GM19452 (cell line): ENCODE measurements around the gene CACNG5.

Experiments used
- ATAC-seq: cut with Tn5 transposase; IDR thresholded peaks from one replicate; pipeline ENCODE4 v1.9.1; 2021; ENCODE audit not compliant: unreplicated experiment

CACNG5 gene

DNA sequence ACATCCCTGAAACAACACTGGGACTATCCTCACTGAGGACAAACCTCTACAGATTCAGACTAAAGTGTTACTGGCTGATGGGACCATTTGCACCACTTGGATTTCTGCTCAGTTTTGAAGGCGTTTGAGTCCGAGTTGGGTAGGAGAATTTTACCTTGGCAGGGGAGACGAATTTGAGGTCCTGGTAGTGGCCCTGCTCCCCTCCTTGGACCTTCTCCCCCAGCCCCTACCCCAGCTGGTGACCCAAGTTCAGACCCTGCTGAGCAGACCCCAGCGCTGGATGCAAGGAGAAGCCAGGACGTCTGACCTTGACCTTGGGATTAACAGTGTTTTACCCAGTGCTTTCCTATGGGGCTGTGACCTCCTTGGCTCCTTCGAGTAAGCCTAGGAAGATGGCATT lies 13.6 kb downstream of the CACNG5 start:
- no peak for ATAC-seq

DNA sequence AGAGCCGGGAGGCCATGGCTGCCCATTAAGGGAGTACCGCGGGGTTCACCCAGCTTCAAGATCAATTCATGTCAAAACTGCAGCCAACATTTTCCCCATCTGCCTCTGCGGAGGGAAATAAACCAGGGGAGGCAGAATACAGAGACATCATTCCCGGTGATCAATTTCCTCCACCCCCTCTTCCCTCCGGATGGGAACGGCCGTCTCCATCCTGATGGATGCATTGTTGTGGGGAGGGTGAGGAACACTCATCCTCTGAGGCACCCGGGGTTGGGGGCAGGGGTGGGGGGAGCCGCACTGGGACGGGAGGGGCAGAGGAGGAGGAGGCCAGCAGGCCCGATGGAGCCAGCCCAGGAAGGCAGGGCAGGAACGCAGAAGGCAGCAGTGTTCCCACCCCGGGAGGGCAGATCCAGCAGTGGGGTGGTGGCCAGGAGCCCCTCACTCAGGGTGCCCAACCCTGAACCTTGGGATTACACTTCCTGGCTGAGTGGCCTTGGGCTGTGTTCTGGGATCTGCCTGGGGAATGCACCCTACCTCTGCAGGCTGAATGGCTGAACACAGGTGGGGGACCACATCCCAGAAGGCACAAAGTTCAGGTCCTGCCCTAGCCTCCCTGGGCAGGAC lies 14.2 kb downstream of the CACNG5 start:
- ATAC-seq: no peak

DNA sequence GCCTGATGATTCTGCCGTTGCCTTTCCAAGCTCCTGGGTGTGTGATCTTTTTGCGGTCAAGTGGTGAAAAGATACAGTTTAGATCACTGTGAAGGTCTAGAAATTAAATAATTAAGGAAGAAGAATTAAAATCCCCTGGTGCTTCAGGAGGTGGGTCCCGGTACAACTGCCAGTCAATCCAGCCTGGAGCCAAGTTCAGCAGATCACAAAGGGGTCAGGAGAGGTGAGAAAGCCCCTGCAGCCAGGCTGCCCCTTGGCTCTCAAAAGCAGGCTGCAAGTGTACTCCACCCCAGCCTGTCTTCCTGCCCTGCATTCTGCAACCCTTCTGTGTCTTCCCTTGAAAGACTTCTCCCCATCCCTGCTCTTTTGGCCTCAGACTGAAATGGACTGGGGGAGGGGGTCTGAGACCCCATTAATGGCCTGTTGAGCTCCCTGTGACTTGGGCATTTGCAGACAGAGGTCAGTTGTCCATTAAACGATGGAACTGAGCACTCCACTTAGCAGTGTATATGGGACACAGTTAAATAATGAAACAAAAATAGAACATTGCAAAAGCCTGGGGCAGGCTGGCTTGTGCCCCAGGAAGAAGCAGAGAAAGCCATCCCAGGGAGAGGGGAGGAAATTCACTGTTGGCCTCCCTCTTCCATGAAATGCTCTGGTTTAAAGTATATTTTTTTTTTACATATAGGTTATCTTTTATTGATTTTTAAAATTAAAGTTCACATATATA lies 15.1 kb downstream of the CACNG5 start:
- no peak for ATAC-seq

DNA sequence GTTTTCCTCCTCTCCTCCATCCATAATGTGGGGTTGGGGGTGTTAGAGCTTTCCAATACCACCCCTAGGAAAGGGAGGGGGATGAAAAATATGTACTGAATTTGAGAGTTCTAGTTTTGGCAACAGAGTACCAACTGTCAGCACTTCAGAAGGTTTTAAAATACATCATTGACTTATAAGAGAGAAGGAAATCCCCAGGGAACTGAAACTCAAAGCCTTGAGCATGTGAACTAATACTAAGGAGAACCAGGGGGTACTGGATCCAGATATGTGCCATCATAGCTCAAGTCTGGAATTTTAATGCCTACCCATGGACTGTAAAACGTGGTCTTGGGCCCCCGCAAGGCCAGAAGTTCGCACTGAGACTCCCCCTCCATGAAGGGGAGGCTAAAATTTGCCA lies 15.8 kb downstream of the CACNG5 start:
- ATAC-seq: no peak

DNA sequence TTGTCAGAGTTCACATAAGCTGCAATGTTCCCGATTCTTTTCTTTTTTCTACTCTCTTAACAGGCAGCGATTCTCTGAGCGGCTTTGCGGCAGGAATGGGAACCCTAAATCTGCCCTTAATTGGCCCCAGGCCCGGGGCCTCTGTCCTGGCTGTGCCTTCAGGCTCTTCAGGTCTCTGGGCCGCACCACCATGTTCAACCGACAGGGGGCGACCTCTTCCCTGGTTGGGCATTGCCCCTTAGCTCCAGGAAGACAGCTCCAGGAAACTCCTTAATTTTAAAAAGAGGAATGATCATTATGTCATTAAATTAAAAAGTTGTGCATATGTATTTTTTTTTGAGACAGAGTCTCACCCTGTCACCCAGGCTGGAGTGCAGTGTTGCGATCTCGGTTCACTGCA lies 20.3 kb downstream of the CACNG5 start:
- no peak for ATAC-seq

DNA sequence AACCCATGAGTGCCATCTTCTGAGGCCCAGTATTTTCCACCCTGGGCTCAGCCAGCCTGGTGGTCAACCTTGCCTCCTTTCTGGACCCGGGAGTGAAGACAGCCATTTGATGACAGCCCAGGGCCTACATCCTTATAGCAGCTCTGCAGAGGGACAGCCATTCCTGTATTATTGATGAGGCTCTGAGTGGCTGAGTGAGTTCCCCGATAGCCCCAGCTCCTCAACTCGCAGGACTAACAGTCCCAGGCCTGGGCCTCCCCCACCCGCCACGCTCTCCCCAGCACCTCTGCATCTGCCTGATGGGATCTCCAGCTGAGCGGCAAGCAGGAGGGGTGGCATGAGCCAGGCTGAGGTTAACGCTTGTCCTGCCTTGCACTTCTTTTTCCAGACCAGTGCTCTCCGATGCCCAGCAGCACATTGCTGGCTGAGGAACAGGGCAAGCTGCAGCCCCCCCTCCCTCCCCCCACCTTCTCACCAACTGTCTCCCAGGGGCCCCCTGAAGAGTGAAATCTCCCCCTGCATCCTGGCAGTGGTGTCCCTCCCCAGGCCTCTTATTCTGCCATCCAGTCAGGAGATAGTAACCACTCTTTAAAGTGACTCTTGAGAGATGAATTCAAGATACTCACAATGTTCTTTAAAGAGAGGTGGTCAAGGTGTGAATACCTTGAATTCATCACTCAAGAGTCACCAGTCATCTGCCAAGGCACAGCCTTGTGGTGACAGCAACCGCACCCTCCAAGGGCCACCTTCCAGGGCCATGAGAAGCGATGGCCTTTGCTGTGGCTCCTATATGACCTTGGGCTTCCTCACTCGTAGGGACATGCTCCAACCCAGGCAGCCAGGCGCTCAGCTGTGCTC lies 23.5 kb downstream of the CACNG5 start:
- no peak for ATAC-seq

DNA sequence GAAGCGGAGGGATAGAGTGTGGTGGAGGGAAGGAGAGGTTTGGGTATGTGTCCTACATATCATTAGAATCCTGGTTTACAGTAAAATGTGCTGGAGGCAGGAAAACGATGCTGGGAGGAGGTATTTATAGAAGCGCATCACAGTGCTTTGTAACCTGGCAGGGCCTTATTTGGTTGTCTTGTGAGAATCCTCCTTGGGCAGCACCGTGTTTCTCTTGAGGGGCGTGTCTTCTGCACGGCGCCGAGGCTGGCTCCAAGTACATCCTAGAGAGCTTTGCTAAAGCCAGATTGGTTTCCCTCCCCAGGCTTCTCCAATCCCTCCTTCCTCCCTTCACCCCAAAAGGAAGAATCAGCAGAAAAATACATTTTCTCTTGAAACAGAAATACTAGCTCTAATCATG lies 24.4 kb downstream of the CACNG5 start:
- ATAC-seq: no peak

GRCh38 chr17:66860204-66860603 lies 25.3 kb downstream of the CACNG5 start:
- no peak for ATAC-seq

DNA sequence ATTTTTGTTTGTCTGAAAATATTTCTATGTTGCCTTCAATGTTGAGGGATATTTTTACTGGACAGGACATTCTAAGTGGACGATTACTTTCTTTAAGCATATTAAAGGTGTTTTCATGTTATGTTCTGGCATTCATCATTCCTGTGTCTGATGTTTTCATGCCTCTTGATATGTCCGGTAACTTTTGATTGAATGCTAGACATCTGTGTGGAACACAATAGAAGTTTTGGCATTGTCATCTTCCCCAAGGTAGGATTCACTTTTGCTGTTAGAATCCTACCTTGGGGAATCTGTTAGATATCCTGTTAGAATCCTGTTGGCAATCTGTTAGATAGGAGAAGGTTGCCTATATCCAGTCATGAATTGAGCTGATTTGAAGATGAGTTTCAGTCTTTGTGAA lies 28.9 kb downstream of the CACNG5 start:
- ATAC-seq: no peak

DNA sequence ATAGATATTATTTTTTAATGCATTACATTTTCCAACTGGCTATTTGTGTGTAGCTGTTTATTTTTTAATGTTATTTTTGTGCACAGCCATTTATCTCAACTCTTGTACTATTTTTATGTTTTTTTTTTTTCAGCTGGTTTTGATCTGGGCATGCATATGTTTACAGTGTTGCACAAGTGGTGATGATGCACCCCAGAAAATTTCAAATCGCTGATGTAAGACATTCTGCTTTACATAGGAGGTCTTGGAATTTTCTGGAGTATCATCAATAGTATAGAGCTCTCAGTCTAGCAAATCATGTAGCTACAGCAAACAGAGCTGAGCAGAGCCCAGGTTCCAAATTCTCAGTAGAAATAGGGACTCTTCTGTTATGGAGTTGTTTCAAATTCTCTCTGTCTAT lies 30.2 kb downstream of the CACNG5 start:
- no peak for ATAC-seq

- ATAC-seq: no peak
These were observed 39.0 kb downstream of the CACNG5 start for GRCh38 chr17:66873962-66874361.

DNA sequence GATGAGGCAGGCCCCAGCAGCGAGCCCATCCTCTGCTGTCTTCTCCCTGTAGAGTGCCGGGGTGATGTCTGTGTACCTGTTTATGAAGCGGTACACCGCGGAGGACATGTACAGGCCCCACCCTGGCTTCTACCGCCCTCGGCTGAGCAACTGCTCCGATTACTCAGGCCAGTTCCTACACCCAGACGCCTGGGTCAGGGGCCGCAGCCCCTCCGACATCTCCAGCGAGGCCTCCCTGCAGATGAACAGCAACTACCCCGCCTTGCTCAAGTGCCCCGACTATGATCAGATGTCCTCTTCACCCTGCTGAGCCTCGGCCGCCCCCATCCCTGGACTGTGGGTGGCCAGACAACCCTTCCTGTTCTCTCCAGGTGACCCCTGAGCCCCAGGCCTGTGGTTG lies 50.0 kb downstream of the CACNG5 start:
- no peak for ATAC-seq

DNA sequence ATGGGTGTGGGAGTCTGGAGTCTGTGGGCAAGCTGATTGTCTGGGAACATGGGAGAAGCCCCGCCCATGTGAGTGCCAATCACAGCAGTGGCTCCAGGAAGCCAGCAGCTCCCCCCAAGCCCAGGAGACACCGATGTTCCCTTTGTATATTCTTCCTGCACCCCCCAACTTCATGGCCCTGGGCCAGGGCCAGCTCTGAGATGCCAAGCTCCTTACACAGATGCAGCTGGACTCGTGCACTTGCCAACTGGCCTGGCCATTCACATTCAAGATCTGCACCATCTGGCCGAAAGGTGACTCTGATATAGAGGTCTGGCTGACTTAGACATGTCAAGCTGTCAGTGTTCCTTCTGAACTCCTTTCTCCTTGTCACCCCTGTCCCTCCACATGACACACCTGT lies 50.5 kb downstream of the CACNG5 start:
- ATAC-seq: no peak

DNA sequence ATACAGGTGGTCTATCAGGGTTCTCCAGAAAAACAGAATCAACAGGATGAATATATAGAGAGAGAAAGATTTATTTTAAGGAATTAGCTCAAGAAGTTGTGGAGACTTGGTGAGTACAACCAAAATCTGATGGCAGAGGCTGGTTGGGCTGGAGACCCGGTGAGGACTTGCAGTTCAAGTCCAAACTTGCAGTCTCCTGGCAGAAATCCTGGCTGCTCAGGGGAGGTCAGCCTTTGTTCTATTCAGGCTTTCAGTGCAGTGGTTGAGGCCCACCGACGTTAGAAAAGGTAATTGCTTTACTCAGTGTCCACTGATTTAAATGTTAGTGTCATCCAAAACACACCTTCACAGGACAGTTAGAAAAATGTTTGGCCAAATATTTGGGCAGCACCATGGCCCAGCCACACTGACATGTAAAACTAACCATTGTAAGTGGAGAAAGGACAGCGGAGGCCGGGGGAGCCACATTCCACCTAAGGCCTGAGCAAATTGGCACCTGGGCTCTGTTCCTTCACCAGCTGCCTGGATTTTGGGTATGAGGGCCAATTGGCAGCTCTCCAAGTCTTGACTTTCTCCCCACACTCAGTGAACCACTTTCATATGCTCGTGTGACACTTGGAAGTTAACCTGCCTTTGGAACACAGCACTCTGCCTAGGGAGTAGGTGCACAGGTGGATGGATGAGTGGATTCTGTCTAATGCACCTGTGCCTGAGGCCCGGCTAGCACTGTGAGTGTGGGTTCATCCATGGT lies 54.7 kb downstream of the CACNG5 start:
- ATAC-seq: no peak

DNA sequence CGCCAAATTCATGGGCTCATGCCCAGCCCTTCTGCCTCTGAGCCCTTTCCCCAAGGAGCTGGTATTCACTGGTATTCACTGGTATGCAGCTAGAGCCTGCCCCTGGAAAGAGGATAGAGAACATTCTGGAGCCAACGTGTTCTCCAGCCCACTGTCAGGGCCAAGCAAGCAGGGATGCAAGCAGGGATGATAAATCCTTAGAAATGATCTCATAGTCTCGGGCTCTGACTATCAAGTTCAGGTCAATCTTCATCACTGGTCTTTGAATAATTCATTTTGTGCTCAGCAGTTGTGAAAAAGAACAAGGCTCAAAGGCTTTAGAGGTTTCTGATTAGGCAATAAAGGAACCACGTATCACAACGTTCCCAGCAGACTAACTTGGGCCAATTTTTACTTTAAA lies 57.3 kb downstream of the CACNG5 start:
- ATAC-seq: no peak

- no peak for ATAC-seq
These were observed 58.5 kb downstream of the CACNG5 start for GRCh38 chr17:66893382-66893781.

- no peak for ATAC-seq
These were observed 58.9 kb downstream of the CACNG5 start for GRCh38 chr17:66893863-66894262.

- no peak for ATAC-seq
These were observed 62.2 kb downstream of the CACNG5 start for GRCh38 chr17:66897141-66897540.

DNA sequence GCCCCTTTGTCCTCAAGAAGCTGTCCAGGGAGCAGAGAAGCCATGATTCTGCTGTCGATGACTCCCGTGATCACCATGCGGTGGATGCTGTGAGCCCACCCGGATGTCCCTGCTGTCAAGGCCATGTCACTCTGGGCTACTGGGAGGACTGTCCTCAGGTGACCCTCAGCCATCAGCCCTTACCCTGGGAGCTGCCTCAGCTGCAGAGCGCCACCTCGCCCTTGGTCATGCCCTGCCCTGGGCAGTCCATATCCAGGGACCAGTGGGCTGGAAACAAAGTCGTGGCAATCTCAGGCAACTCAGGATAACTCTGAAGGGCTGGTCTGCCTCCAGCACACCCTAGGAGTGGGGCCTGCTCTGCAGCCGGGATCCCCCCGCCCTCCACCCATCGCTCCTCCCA lies 63.6 kb downstream of the CACNG5 start:
- ATAC-seq: no peak

DNA sequence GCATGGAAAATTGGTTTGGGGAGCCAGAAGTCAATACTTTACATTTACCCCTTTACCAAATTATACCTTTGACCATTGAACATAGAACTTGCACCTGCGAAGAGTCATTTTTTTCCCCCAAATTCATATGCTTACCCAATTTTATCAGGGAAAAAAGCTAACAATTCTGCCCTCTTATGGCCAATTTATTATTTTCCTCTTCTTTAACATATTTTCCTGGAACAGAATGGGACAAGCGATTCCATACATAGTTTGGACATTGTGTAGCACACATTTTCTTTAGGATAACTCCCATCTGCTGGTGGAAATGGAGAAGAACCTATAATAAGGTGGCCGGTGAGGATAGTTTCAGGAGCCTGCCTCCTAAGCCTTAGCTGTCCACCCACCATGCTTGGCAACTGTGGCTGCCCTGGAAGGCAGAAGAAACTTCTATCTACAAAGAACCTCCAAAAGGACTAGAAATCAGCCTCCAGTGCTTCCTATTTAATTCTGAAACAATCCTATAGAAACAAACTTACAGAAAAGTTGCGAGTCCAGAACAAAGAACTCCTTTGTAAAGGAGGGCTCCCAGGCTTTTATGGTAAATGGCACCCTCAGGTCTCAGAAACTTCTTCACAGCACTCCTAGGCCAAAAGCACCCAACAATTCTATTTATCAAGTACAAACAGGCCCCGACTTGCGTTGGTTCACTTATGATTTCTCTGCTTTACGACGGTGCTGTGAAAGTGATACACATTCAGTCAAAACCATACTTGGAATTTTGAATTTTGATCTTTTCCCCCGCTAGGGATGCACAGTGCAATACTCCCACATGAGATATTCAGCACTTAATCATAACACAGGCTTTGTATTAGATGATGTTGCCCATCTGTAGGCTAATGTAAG lies 65.5 kb downstream of the CACNG5 start:
- ATAC-seq: no peak
